ENCODE data around the gene CFAP45.

The CFAP45 gene

GRCh38 chr1:159873530-159874143, 26.3 kb downstream of the CFAP45 start:
- no peak for DNase-seq

GRCh38 chr1:159872891-159873290, 27.1 kb downstream of the CFAP45 start:
- no peak for DNase-seq

- DNase-seq = no peak
These were observed 29.3 kb downstream of the CFAP45 start for GRCh38 chr1:159870704-159871103.

- DNase-seq = no peak
These were observed 30.4 kb downstream of the CFAP45 start for GRCh38 chr1:159869607-159870006.

GRCh38 chr1:159869173-159869572, 30.8 kb downstream of the CFAP45 start:
- DNase-seq = no peak

GRCh38 chr1:159868766-159869165, 31.2 kb downstream of the CFAP45 start:
- DNase-seq = no peak

GRCh38 chr1:159867664-159868026, 32.3 kb downstream of the CFAP45 start:
- no peak for DNase-seq

- DNase-seq = no peak
These were observed 32.9 kb downstream of the CFAP45 start for GRCh38 chr1:159866905-159867663.

GRCh38 chr1:159866066-159866465, 33.9 kb downstream of the CFAP45 start:
- no peak for DNase-seq

GRCh38 chr1:159864262-159864661, 35.7 kb downstream of the CFAP45 start:
- no peak for DNase-seq

- no peak for DNase-seq
These were observed 37.4 kb downstream of the CFAP45 start, which contains the start of gene VSIG8 for GRCh38 chr1:159862557-159862956. TSS of gene VSIG8 (minus strand) at chr1:159862657. CDS start at chr1:159862521, 136 bp downstream.

GRCh38 chr1:159862031-159862430, 37.9 kb downstream of the CFAP45 start:
- DNase-seq = no peak

GRCh38 chr1:159861218-159861617, 38.7 kb downstream of the CFAP45 start:
- DNase-seq = no peak

- no peak for DNase-seq
These were observed 39.5 kb downstream of the CFAP45 start for GRCh38 chr1:159860456-159860855.

- no peak for DNase-seq
These were observed 40.1 kb downstream of the CFAP45 start for GRCh38 chr1:159859767-159860322.

GRCh38 chr1:159857889-159858288, 42.1 kb downstream of the CFAP45 start:
- DNase-seq = no peak

- no peak for DNase-seq
These were observed 43.4 kb downstream of the CFAP45 start for GRCh38 chr1:159856576-159856975.

- no peak for DNase-seq
These were observed 44.3 kb downstream of the CFAP45 start for GRCh38 chr1:159855709-159856108.

- DNase-seq = peak; percentile 79
These were observed 45.2 kb downstream of the CFAP45 start for GRCh38 chr1:159854693-159855192.

- DNase-seq = no peak
These were observed 45.8 kb downstream of the CFAP45 start for GRCh38 chr1:159854116-159854692.

GRCh38 chr1:159853417-159854115, 46.4 kb downstream of the CFAP45 start:
- DNase-seq = no peak

- no peak for DNase-seq
These were observed 48.6 kb downstream of the CFAP45 start for GRCh38 chr1:159851407-159851806.

Data from CD4-positive, alpha-beta T cell treated with Interleukin-21 for 1 hour (primary cell).